ENCODE measurements around the gene SAFB.

GRCh38 chr19:5631567-5632240 is 8.8 kb downstream of the SAFB start:
- TF ChIP-seq EZH2phosphoT487 (IDR thresholded peaks at IDR 0.05; ENCODE audit: borderline replicate concordance, low read depth) (no peak), NFIC (IDR thresholded peaks at IDR 0.05; ENCODE audit: borderline replicate concordance) (no peak), CTCF (IDR thresholded peaks at IDR 0.05) (no peak), RFX5 (IDR thresholded peaks at IDR 0.05; ENCODE audit: low read length) (no peak), POLR2AphosphoS5 (IDR thresholded peaks at IDR 0.05; ENCODE audit: low read depth, low read length) (no peak), MEF2A (IDR thresholded peaks at IDR 0.05; ENCODE audit: borderline replicate concordance, low read depth) (no peak), RXRA (IDR thresholded peaks at IDR 0.05; ENCODE audit: borderline replicate concordance, low read depth) (no peak), SIN3A (IDR thresholded peaks at IDR 0.05; ENCODE audit: borderline replicate concordance, low read depth, low read length) (no peak), TAF1 (IDR thresholded peaks at IDR 0.05; ENCODE audit: borderline replicate concordance, low read depth, low read length) (no peak), JUND (IDR thresholded peaks at IDR 0.05) (no peak), CHD2 (IDR thresholded peaks at IDR 0.05; ENCODE audit: low read length, partially characterized antibody) (no peak), IRF3 (IDR thresholded peaks at IDR 0.05; ENCODE audit: low read depth, low read length) (no peak)
